GM12878 (cell line): Measurements from ENCODE around the gene NUDCD3. TPM values are rescaled to one million over a fixed set of nuclear protein-coding genes. Genes with fewer than 3 reads are reported as not detected.

ENCODE experiments used
- ATAC-seq: fragments of 200-7000 bp; cut with Tn5 transposase; 3 replicates; pipeline ENCODE4 v1.9.1; 2020; ENCODE audit warnings: mild to moderate bottlenecking, moderate library complexity
- BruUV-seq: library from RNA; stranded (reverse); fragments of 400-500 nt; replicated peaks from 2 replicates; lab custom pipeline; 2021; lab: Mats Ljungman, UMichigan
- CTCF ChIA-PET: fragments of 300-600 bp; sonication (Branson Sonifier 250); formaldehyde crosslinking; extraction: SDS; loops from one replicate; lab custom pipeline; 2021; ENCODE audit warnings: inconsistent platforms; lab: Yijun Ruan, JAX
- POLR2A ChIA-PET: fragments of 350-600 bp; formaldehyde crosslinking; extraction: SDS; loops from one replicate; lab custom pipeline; 2021; ENCODE audit warnings: inconsistent platforms; lab: Charles Lee
- RAD21 ChIA-PET: fragments of 300-600 bp; sonication (Branson Sonifier 250); formaldehyde crosslinking; loops from one replicate; lab custom pipeline; 2023; ENCODE audit warnings: antibody characterized with exemption; ENCODE audit not compliant: unreplicated experiment; lab: Charles Lee
- SMC1A ChIA-PET: fragments of 300-600 bp; sonication (Branson Sonifier 250); formaldehyde crosslinking; loops from one replicate; lab custom pipeline; 2023; ENCODE audit not compliant: unreplicated experiment, uncharacterized antibody; lab: Charles Lee
- DNase-seq: peaks from one replicate; pipeline ENCODE4 v3.0.0-alpha.2; 2011; ENCODE audit warnings: low read depth, low spot score
- FAIRE-seq: peaks from 3 replicates; lab custom pipeline; 2011; peaks lifted over from hg19 to GRCh38; lab: Jason Lieb, UNC
- H2AFZ ChIP-seq: 2 replicates; pipeline ENCODE4 v1.6.0; 2011; ENCODE audit warnings: low read depth, low read length, control low read depth; ENCODE audit not compliant: control insufficient read depth
- H3K27ac ChIP-seq: 2 replicates; pipeline ENCODE4 v1.5.1; 2011; ENCODE audit warnings: control low read depth; ENCODE audit not compliant: control insufficient read depth, insufficient read depth
- H3K27me3 ChIP-seq, 2 experiments: replicated peaks in 1 of 2; 2 replicates each; pipeline versions ENCODE4 v1.6.0 to v1.6.1; 2011; ENCODE audit warnings: low read length in 1 of 2; ENCODE audit not compliant: control insufficient read depth in 2 of 2, insufficient read depth in 2 of 2
- H3K36me3 ChIP-seq, 2 experiments: 2 replicates each; pipeline ENCODE4 v1.5.1; 2011; ENCODE audit warnings: low read length in 1 of 2; ENCODE audit not compliant: control insufficient read depth in 2 of 2, insufficient read depth in 2 of 2
- H3K4me1 ChIP-seq: 2 replicates; pipeline ENCODE4 v1.6.1; 2011; ENCODE audit warnings: mild to moderate bottlenecking, low read length, moderate library complexity, mixed read lengths; ENCODE audit not compliant: control insufficient read depth, insufficient read depth
- H3K4me2 ChIP-seq: 2 replicates; pipeline ENCODE4 v1.6.0; 2011; ENCODE audit warnings: control low read depth; ENCODE audit not compliant: control insufficient read depth, insufficient read depth
- H3K4me3 ChIP-seq: fragments of 200-600 bp; sonication (generic); 2 replicates; pipeline ENCODE4 v1.5.1; 2016
- H3K79me2 ChIP-seq: 2 replicates; pipeline ENCODE4 v1.6.0; 2011; ENCODE audit warnings: low read length; ENCODE audit not compliant: control insufficient read depth, insufficient read depth
- H3K9ac ChIP-seq: 2 replicates; pipeline ENCODE4 v1.8.0; 2011; ENCODE audit warnings: low read length, control low read depth, mixed read lengths; ENCODE audit not compliant: control insufficient read depth, insufficient read depth
- H3K9me3 ChIP-seq: replicated peaks from 3 replicates; pipeline ENCODE4 v1.5.1; 2011; ENCODE audit warnings: mild to moderate bottlenecking, low read length; ENCODE audit not compliant: control insufficient read depth, insufficient read depth
- H4K20me1 ChIP-seq: 2 replicates; pipeline ENCODE4 v1.6.0; 2011; ENCODE audit not compliant: control insufficient read depth, insufficient read depth
- CBFB ChIP-seq: IDR thresholded peaks from 2 replicates; pipeline ENCODE4 v1.6.1; 2016; ENCODE audit warnings: antibody characterized with exemption, low read depth
- CEBPB ChIP-seq, 2 experiments: fragments of 150-350 bp in 1 of 2; IDR thresholded peaks; 2 replicates each; pipeline ENCODE4 v1.6.1; 2012 to 2014; ENCODE audit warnings: low read depth in 2 of 2, low read length in 2 of 2, borderline replicate concordance in 1 of 2, inconsistent platforms in 1 of 2
- DPF2 ChIP-seq: fragments of 450-650 bp; IDR thresholded peaks from 2 replicates; pipeline ENCODE4 v1.6.1; 2017; ENCODE audit warnings: mild to moderate bottlenecking
- ELK1 ChIP-seq: IDR thresholded peaks from 2 replicates; pipeline ENCODE4 v1.6.1; 2012; ENCODE audit warnings: low read depth, low read length, improper control_type of control experiment
- EP300 ChIP-seq, 2 experiments: fragments of 150-350 bp in 1 of 2; IDR thresholded peaks; 2 replicates each; pipeline ENCODE4 v1.6.1; 2011 to 2012; ENCODE audit warnings: low read depth in 2 of 2, low read length in 2 of 2, borderline replicate concordance in 1 of 2, improper control_type of control experiment in 1 of 2, inconsistent platforms in 1 of 2; ENCODE audit not compliant: control insufficient read depth in 1 of 2
- HDGF ChIP-seq: fragments of 450-650 bp; IDR thresholded peaks from 2 replicates; pipeline ENCODE4 v1.6.1; 2016; ENCODE audit warnings: antibody characterized with exemption
- JUNB ChIP-seq: IDR thresholded peaks from 2 replicates; pipeline ENCODE4 v1.6.1; 2016; ENCODE audit warnings: antibody characterized with exemption, mild to moderate bottlenecking
- KAT2A ChIP-seq: conservative IDR thresholded peaks from 2 replicates; pipeline ENCODE4 v1.6.1; 2011; ENCODE audit warnings: low read depth, low read length; ENCODE audit not compliant: control insufficient read depth
- MAX ChIP-seq: IDR thresholded peaks from 2 replicates; pipeline ENCODE4 v1.6.1; 2012; ENCODE audit warnings: low read depth, low read length, improper control_type of control experiment
- MTA3 ChIP-seq: IDR thresholded peaks from 2 replicates; pipeline ENCODE4 v1.6.1; 2012; ENCODE audit warnings: low read length, inconsistent platforms, borderline replicate concordance
- NR2C2 ChIP-seq: IDR thresholded peaks from 2 replicates; pipeline ENCODE4 v1.6.1; 2011; ENCODE audit warnings: borderline replicate concordance, low read depth; ENCODE audit not compliant: control insufficient read depth, insufficient read length
- NR2F1 ChIP-seq: fragments of 450-650 bp; conservative IDR thresholded peaks from 2 replicates; pipeline ENCODE4 v1.6.1; 2017; ENCODE audit warnings: mild to moderate bottlenecking
- PKNOX1 ChIP-seq: fragments of 450-650 bp; IDR thresholded peaks from 2 replicates; pipeline ENCODE4 v1.6.1; 2016; ENCODE audit warnings: mild to moderate bottlenecking
- SIN3A ChIP-seq: IDR thresholded peaks from 2 replicates; pipeline ENCODE4 v1.6.1; 2012; ENCODE audit warnings: low read depth, low read length, improper control_type of control experiment
- SMAD5 ChIP-seq: IDR thresholded peaks from 2 replicates; pipeline ENCODE4 v1.6.1; 2016; ENCODE audit warnings: antibody characterized with exemption, low read depth
- SMARCA5 ChIP-seq: fragments of 450-650 bp; IDR thresholded peaks from 2 replicates; pipeline ENCODE4 v1.6.1; 2017; ENCODE audit warnings: mild to moderate bottlenecking
- SMC3 ChIP-seq: IDR thresholded peaks from 2 replicates; pipeline ENCODE4 v1.6.1; 2011; ENCODE audit warnings: low read length, improper control_type of control experiment, borderline replicate concordance
- SUZ12 ChIP-seq: fragments of 200-600 bp; sonication (generic); IDR thresholded peaks from one replicate; pipeline ENCODE4 v1.6.1; 2018; ENCODE audit warnings: antibody characterized with exemption, mild to moderate bottlenecking; ENCODE audit not compliant: unreplicated experiment
- TARDBP ChIP-seq: IDR thresholded peaks from 2 replicates; pipeline ENCODE4 v1.6.1; 2016; ENCODE audit warnings: borderline replicate concordance
- YY1 ChIP-seq: IDR thresholded peaks from 2 replicates; pipeline ENCODE4 v1.6.1; 2011; ENCODE audit warnings: low read depth, mild to moderate bottlenecking, low read length
- ZNF274 ChIP-seq: IDR thresholded peaks from one replicate; pipeline ENCODE4 v1.8.0; 2011; ENCODE audit not compliant: insufficient read length, insufficient read depth
- WGBS: methylation state at CpG from one replicate; pipeline ENCODE4 v1.1.6; 2016; ENCODE audit warnings: low lambda C conversion rate; ENCODE audit not compliant: insufficient replicate concordance, insufficient coverage; ENCODE audit errors: missing lambda C conversion rate; 5-methylcytosine and 5-hydroxymethylcytosine counted together
- in situ Hi-C: fragments of 300-500 bp; cut with MboI; formaldehyde crosslinking; loops from 9 replicates; pipeline ENCODE4 v1.14.3; 2018; ENCODE audit warnings: mixed read lengths
- intact Hi-C: fragments of 100-400 bp; cut with micrococcal nuclease; formaldehyde crosslinking; loops from one replicate; pipeline ENCODE4 v1.14.2; 2022; ENCODE audit not compliant: unreplicated experiment
- polyA plus RNA-seq, 11 experiments: library from polyadenylated mRNA; depleted of rRNA in 4 of 11; unstranded in 6 of 11; stranded (reverse) in 5 of 11; fragments of >200 nt; fragmentation: Nextera tagmentation in 4 of 11; fragmentation: Illumina TruSeq in 1 of 11; extraction: Ambion mirVana in 4 of 11; extraction: Trizol in 1 of 11; gene quantifications; 1 replicate in 1 of 11; 2 replicates in 10 of 11; pipeline versions ENCODE4 v1.2.1 to v1.2.3, GENCODE V29; 2011 to 2016; ENCODE audit warnings: inconsistent platforms in 2 of 11, missing spikeins in 2 of 11, low read depth in 1 of 11
- total RNA-seq, 4 experiments: library from RNA; depleted of rRNA in 3 of 4; stranded (reverse); fragments of >200 nt in 3 of 4; fragmentation: Illumina TruSeq in 1 of 4; extraction: Trizol in 1 of 4; gene quantifications; 2 replicates each; pipeline versions ENCODE4 v1.2.1 to v1.2.3, GENCODE V29; 2013 to 2021

Gene NUDCD3
- total and polyA plus RNA-seq, 10 of the 15 experiments (the other 5 are each of a cell fraction or from before 2014, with no cell fraction given): 25.0 to 89.8 (median 46.4) TPM

- no peak for TF ChIP-seq ELK1
- TF ChIP-seq YY1: no peak
- no peak for TF ChIP-seq HDGF
- TF ChIP-seq TARDBP: no peak
- no peak for TF ChIP-seq NR2F1
- no peak for TF ChIP-seq CBFB
Measured at GRCh38 chr7:44336491-44336890, 154.0 kb downstream of the NUDCD3 start (continued).

GRCh38 chr7:44335184-44335583 lies 155.3 kb downstream of the NUDCD3 start:
- FAIRE-seq (no peak), ATAC-seq (no peak), DNase-seq (no peak)
- ChIA-PET POLR2A (no interaction called here), CTCF (no interaction called here), SMC1A (no interaction called here), RAD21 (no interaction called here)
- H3K36me3 ChIP-seq: no peaks in the 10 kb centered on the region
- no peak overlapping the region for H2AFZ ChIP-seq
- intact Hi-C loops: no loop called here
- H4K20me1 ChIP-seq: no peaks in the 10 kb centered on the region
- H3K4me3 ChIP-seq: no peak overlapping the region
- H3K4me2 ChIP-seq: no peak overlapping the region
- H3K27ac ChIP-seq: no peak overlapping the region
- TF ChIP-seq MTA3 (no peak), SMARCA5 (no peak), SMAD5 (no peak), NR2C2 (no peak), NR2F1 (no peak), MAX (no peak), SMC3 (no peak), JUNB (no peak), ZNF274 (no peak), SIN3A (no peak), SUZ12 (no peak), CEBPB (IDR thresholded peaks at IDR 0.05; ENCODE audit: borderline replicate concordance in 1 of 2, low read depth in 2 of 2, low read length in 2 of 2) (no peak), KAT2A (no peak), PKNOX1 (no peak), DPF2 (no peak), EP300 (IDR thresholded peaks at IDR 0.05; ENCODE audit: borderline replicate concordance in 1 of 2, control insufficient read depth in 1 of 2, low read depth in 2 of 2, low read length in 2 of 2) (no peak)
- H3K79me2 ChIP-seq: no peaks in the 10 kb centered on the region
- BruUV-seq: no TSS peak
- WGBS: 44% methylated on average over 4 of the region's 4 CpGs
- H3K27me3 ChIP-seq: no peaks in the 10 kb centered on the region
- no peak overlapping the region for H3K9ac ChIP-seq
- no peaks in the 10 kb centered on the region; the same call in 2 of the 3 replicates for H3K9me3 ChIP-seq
- in situ Hi-C loops: no loop called here
- H3K4me1 ChIP-seq: no peaks in the 10 kb centered on the region
